Sigmoid colon (tissue), 7 donors: ENCODE measurements around the gene IGSF9B. TPM values are rescaled to one million over a fixed set of nuclear protein-coding genes. Genes with fewer than 3 reads are reported as not detected.
A peak's percentile ranks its signal among the peaks of the same experiment; 100 is the strongest.

ENCODE experiments used
- DNase-seq: peaks from one replicate; pipeline ENCODE4 v3.0.0-alpha.2; 2019
- H3K27ac ChIP-seq, 4 donors: fragments of 200-600 bp; sonication (generic); one replicate each; pipeline ENCODE4 v1.5.1; 2016 to 2019; ENCODE audit warnings: mild to moderate bottlenecking in 1 of 4
- H3K27me3 ChIP-seq, 3 donors: fragments of 200-600 bp; sonication (generic); one replicate each; pipeline ENCODE4 v1.5.1; 2019; ENCODE audit warnings: mild to moderate bottlenecking in 1 of 3
- H3K36me3 ChIP-seq, 4 donors: fragments of 200-600 bp; sonication (generic); one replicate each; pipeline ENCODE4 v1.5.1; 2016 to 2019
- H3K4me1 ChIP-seq, 4 donors: fragments of 200-600 bp; sonication (generic); one replicate each; pipeline ENCODE4 v1.5.1; 2017 to 2019
- H3K4me3 ChIP-seq, 4 donors: fragments of 200-600 bp; sonication (generic); one replicate each; pipeline ENCODE4 v1.5.1; 2017 to 2019; ENCODE audit warnings: mild to moderate bottlenecking in 2 of 4, moderate library complexity in 1 of 4
- H3K9me3 ChIP-seq, 4 donors: fragments of 200-600 bp in 3 of 4; sonication (generic) in 3 of 4; one replicate each; pipeline versions ENCODE4 v1.5.1 to v1.6.1; 2013 to 2019
- EP300 ChIP-seq, 4 donors: sonication (generic); formaldehyde crosslinking; IDR thresholded peaks; one replicate each; pipeline ENCODE4 v1.6.1; 2017; ENCODE audit warnings: antibody characterized with exemption in 4 of 4
- POLR2A ChIP-seq, 2 donors: fragments of 450-650 bp; IDR thresholded peaks; one replicate each; pipeline ENCODE4 v1.6.1; 2016; ENCODE audit warnings: antibody characterized with exemption in 2 of 2, mild to moderate bottlenecking in 2 of 2, moderate library complexity in 2 of 2
- POLR2AphosphoS5 ChIP-seq, 4 donors: sonication (generic); formaldehyde crosslinking; IDR thresholded peaks; one replicate each; pipeline ENCODE4 v1.6.1; 2017; ENCODE audit warnings: antibody characterized with exemption in 4 of 4
- WGBS, 2 donors: extraction: QIAGEN DNeasy Blood & Tissue Kit; methylation state at CpG; one replicate each; pipeline ENCODE4 v1.1.7; 2013; 5-methylcytosine and 5-hydroxymethylcytosine counted together
- intact Hi-C: fragments of 100-400 bp; cut with DNase I; formaldehyde crosslinking; loops from one replicate; pipeline ENCODE4 v1.15.1; 2023
- polyA plus RNA-seq, 3 donors: library from polyadenylated mRNA; stranded (reverse); fragments of 200-250 nt; gene quantifications; one replicate each; pipeline ENCODE4 v1.2.3, GENCODE V29; 2013
- total RNA-seq, 4 donors: library from RNA; depleted of rRNA; stranded (reverse); fragments of >200 nt; gene quantifications; one replicate each; pipeline ENCODE4 v1.1.0, GENCODE V29; 2016
- TF ChIP-seq, protein P1 (sequence below), 4 experiments: fragments of 450-650 bp in 3 of 4; fragments of 200-600 bp in 1 of 4; IDR thresholded peaks; one replicate each; pipeline ENCODE4 v1.5.1; 2016 to 2019; ENCODE audit warnings: antibody characterized with exemption in 4 of 4, mild to moderate bottlenecking in 3 of 4, moderate library complexity in 2 of 4
- donor health status: healthy with polysubstance abuse.
- donor health status: Bipolar disorder and iron deficiency.
- donor health status: healthy.

The IGSF9B gene
- total and polyA plus RNA-seq, 7 donors: under 0.01 to 53.7 (median 14.8) TPM; not detected in 1

DNA sequence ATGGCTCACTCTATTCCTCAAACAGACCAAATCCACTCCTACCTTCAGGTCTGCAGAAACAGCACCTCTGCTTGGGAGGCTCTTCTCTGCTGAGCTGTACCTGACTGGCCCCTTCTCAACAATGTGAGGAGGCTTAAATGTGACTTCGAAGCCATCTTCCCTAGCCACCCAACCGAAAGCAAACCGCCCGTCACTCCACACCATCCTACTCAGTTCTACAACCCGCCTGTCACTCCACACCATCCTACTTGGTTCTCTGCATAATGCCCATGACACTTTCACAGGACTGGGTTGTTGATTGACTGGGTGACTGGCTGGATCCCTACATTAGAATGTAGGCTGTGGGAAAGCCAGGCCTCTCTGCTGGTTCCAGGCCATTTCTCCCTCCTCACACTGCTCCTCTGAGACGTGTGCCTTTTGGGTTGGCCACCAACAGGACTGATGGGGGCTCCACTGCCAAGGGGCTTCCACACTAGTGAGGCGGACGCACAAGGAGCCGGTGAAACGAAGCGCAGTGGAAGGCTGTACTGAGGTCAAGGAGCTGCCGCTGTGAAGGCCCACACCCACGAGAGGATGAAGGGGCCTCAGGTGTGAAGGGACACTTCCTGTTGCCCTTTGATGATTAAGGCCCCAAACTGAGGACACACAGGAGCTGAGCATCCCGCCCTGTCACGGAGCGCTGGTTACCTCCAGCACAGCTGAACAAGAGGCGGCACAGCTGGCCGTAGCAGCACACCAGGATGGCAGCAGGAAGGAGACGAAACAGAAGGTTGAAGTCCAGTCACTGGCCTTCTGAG is 64.0 kb downstream of the IGSF9B start:
- intact Hi-C loops: no loop called here
- peaks cover 0 to 10% (median 9%) of the 10 kb centered on the region in 4 donors for H3K4me1 ChIP-seq
- no peak overlapping the region for H3K27ac ChIP-seq
- peaks cover 0 to 5% (median 2%) of the 10 kb centered on the region in 4 donors for H3K36me3 ChIP-seq
- TF ChIP-seq POLR2AphosphoS5 (IDR thresholded peaks at IDR 0.05) (no peak), EP300 (IDR thresholded peaks at IDR 0.05) (no peak), POLR2A (IDR thresholded peaks at IDR 0.05) (no peak)
- TF ChIP-seq, protein P1, sequence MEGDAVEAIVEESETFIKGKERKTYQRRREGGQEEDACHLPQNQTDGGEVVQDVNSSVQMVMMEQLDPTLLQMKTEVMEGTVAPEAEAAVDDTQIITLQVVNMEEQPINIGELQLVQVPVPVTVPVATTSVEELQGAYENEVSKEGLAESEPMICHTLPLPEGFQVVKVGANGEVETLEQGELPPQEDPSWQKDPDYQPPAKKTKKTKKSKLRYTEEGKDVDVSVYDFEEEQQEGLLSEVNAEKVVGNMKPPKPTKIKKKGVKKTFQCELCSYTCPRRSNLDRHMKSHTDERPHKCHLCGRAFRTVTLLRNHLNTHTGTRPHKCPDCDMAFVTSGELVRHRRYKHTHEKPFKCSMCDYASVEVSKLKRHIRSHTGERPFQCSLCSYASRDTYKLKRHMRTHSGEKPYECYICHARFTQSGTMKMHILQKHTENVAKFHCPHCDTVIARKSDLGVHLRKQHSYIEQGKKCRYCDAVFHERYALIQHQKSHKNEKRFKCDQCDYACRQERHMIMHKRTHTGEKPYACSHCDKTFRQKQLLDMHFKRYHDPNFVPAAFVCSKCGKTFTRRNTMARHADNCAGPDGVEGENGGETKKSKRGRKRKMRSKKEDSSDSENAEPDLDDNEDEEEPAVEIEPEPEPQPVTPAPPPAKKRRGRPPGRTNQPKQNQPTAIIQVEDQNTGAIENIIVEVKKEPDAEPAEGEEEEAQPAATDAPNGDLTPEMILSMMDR (IDR thresholded peaks at IDR 0.05): no peak
- no peaks in the 10 kb centered on the region for H3K9me3 ChIP-seq
- H3K4me3 ChIP-seq: no peak overlapping the region
- peak; percentile 42 for DNase-seq
- WGBS, 2 donors: 80 to 84% methylated on average over 19 of the region's 19 CpGs
- no peaks in the 10 kb centered on the region for H3K27me3 ChIP-seq

DNA sequence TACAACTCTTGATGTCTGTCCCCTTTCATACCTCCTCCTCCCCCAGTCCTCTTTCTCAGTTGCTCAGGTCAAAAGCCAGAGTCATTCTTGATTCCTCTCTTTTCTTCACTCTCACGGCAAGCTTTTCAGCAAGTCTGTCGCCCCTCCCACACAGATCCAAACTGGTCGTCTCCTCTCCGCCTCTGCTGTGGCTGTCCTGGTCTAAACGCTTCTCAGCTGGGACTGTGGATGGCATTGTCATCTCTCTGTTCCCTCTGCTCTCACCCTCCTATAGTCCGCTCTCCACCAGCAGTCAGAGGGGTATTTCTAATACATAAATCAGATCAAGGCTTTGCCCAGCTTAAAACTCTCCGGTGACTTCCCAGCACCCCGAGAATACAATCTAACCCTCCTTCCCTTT is 64.6 kb downstream of the IGSF9B start:
- no peak for TF ChIP-seq EP300 (IDR thresholded peaks at IDR 0.05)
- TF ChIP-seq, protein P1 (IDR thresholded peaks at IDR 0.05): no peak
- no peak for TF ChIP-seq POLR2A (IDR thresholded peaks at IDR 0.05)
- no peak for TF ChIP-seq POLR2AphosphoS5 (IDR thresholded peaks at IDR 0.05)
- Histone ChIP-seq H3K9me3 (no peaks in the 10 kb centered on the region), H3K36me3 (peaks cover 0 to 2% (median under 1%) of the 10 kb centered on the region in 4 donors), H3K4me3 (no peak overlapping the region), H3K27me3 (no peaks in the 10 kb centered on the region), H3K27ac (no peak overlapping the region), H3K4me1 (peaks cover 0 to 10% (median 9%) of the 10 kb centered on the region in 4 donors)
- WGBS, 2 donors: 76 to 83% methylated on average over 8 of the region's 8 CpGs
- intact Hi-C loops: no loop called here
- DNase-seq: peak; percentile 24

DNA sequence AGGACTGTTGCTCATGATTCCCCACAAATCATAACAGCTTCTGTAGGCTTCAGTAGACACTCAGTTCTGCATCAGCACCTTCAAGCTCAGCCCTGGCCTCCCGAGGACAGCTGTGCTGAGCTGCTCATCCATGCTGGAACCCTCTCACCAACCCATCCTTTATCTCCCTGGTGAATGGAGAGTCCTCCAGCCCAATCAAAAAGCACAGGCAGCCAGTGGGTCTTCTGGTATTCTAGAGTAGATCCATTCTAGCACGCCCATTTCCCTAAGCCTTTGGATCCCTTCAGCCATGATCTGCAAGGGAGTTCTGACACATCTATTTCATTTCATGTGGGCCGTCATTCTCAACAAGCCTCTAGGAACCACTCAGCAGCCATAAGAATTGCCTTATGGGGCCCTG is 66.9 kb downstream of the IGSF9B start:
- intact Hi-C loops: no loop called here

DNA sequence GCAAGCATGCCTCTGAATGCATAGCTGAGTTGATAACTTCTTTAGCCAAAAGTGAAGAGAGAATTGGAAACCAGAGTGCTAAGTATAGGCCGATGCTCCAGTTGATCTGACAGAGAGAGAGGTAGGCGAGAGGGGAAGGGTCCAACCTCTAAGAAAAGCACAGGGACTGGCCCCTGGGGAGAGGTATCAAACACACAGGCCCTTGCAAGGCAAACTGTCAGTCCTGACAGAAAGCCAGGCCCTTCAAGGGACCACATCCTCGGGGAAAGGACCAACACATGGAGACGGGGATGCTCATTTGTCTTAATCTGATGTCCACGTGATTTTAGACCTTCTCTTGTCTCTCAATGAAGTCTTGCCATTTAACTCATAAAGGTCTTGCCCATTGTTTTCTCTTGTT is 67.6 kb downstream of the IGSF9B start:
- H3K9me3 ChIP-seq: no peaks in the 10 kb centered on the region
- TF ChIP-seq, protein P1 (IDR thresholded peaks at IDR 0.05): no peak
- WGBS, 2 donors: 75 to 86% methylated on average over 5 of the region's 5 CpGs
- no peak for DNase-seq
- H3K36me3 ChIP-seq: no peaks in the 10 kb centered on the region
- H3K4me1 ChIP-seq: no peaks in the 10 kb centered on the region
- intact Hi-C loops: no loop called here
- H3K4me3 ChIP-seq: no peak overlapping the region
- no peak overlapping the region for H3K27ac ChIP-seq
- H3K27me3 ChIP-seq: no peaks in the 10 kb centered on the region

More for the DNA sequence above, 66.9 kb downstream of the IGSF9B start:
- H3K9me3 ChIP-seq: no peaks in the 10 kb centered on the region
- WGBS, 2 donors: 84 to 89% methylated on average over 3 of the region's 3 CpGs
- H3K36me3 ChIP-seq: no peaks in the 10 kb centered on the region
- no peaks in the 10 kb centered on the region for H3K27me3 ChIP-seq
- no peak overlapping the region for H3K4me3 ChIP-seq
- H3K4me1 ChIP-seq: peaks cover 0 to 6% (median 5%) of the 10 kb centered on the region in 4 donors
- H3K27ac ChIP-seq: no peak overlapping the region
- DNase-seq: peak; percentile 24
- no peak for TF ChIP-seq EP300 (IDR thresholded peaks at IDR 0.05)
- no peak for TF ChIP-seq POLR2AphosphoS5 (IDR thresholded peaks at IDR 0.05)

DNA sequence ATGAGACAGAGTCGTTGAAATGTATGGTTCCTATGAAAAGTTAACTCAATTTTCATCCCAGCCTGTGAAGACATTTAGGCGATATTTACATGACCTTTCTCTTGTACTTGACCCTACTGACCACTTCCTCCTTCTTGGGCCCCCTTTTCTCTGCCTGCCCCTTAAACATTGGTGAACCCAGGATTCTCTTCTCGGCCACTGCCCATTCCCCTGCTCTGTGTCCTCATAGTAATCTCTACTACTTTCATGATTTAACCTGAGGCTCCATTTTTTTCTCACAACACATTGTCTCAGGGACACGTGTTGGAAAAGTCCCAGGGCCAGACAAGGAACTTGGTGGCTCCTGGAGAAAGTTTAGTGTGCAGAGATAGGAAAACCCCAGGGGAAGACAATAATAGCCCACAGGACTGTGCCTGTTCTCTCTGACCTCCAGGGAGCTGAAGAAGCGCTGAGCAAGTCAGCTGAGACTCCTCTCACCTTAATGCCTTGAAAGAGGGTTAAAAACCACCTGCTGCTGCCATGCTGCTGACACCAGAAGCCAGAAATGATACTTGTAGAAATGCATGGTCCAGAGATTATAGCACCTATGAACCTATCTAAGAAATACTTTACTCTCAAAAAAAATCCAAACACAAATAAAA is 69.0 kb downstream of the IGSF9B start:
- Histone ChIP-seq H3K27ac (no peak overlapping the region), H3K4me1 (no peaks in the 10 kb centered on the region), H3K9me3 (no peaks in the 10 kb centered on the region), H3K27me3 (no peaks in the 10 kb centered on the region), H3K36me3 (no peaks in the 10 kb centered on the region), H3K4me3 (no peak overlapping the region)
- TF ChIP-seq, protein P1 (IDR thresholded peaks at IDR 0.05): no peak
- TF ChIP-seq EP300 (IDR thresholded peaks at IDR 0.05) (no peak), POLR2A (IDR thresholded peaks at IDR 0.05) (no peak), POLR2AphosphoS5 (IDR thresholded peaks at IDR 0.05) (no peak)
- 57 to 59% methylated on average over 5 of the region's 5 CpGs for WGBS, 2 donors
- intact Hi-C loops: no loop called here
- DNase-seq: no peak
